ENCODE measurements around the gene TMEM178B. TPM values are rescaled to one million over a fixed set of nuclear protein-coding genes. Genes with fewer than 3 reads are reported as not detected.

Gene TMEM178B
- total RNA-seq, 1 experiment from 2014 or later, result 1.1 TPM

DNA sequence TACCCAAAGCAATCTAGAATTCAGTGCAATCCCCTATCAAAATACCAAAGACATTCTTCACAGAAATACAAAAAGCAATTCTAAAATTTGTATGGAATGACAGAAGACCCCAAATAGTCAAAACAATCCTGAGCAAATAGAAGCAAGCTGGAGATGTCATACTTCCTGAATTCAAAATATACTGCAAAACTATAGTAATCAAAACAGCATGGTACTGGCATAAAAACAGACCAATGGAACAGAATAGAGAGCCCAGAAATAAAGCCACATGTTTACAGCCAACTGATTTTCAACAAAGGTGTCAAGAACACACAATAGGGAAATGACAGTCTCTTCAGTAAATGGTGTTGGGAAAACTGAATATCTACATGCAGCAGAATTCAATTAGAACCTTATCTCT is 353.3 kb downstream of the TMEM178B start:
- in situ Hi-C loops (cut with HindIII; ENCODE audit: low sequenced_read_pairs), result no loop called here
- no peak for DNase-seq (ENCODE audit: low spot score)

DNA sequence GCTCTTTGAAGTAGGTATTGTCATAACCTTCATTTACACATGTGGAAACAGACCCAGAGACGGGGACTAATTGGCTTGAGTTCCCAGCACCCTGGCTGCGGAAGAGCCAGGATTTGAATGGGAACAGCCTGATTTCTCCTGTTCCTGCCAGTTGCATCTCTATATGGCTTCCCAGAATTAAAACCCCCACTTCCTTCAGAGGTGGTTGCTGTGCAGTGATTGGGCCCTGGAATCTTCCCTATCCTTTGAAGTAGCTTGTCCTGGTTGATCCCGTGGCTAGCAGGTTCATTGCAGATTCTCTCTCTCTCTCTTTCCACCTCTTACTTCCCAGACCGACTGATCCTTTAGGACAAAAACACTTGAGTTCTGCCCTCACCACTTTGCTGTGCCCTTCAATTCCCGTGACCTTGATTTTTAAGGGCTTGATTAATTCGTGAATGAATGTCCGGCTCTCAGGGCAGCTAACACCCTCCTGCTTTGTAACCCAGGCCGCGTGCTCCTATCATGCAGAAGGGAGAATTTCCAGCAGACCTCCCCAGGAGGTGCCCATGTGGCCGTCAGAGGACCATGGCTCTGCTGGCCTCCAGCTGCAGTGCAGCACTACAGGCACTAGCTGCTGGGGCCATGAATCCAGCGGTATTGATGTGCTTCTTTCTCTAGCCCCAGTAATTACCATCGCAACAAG is 356.7 kb downstream of the TMEM178B start:
- DNase-seq (ENCODE audit: low spot score), result no peak
- in situ Hi-C loops (cut with HindIII; ENCODE audit: low sequenced_read_pairs), result no loop called here

DNA sequence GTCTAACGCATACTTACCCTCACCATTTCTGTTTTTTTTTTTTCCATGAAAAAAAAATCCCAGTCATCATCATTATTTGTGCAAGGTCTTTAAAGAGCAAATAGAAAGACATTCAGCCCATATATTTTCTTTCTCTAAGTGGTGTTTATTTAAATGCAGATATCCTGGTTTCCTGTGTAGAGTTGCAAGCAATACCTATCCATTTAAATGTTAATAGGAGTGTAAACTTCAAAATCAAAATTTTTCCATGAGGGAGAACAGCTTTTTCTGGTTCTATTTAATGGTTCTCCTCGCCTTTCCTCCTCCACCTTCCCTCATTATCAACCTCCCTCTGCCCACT is 357.2 kb downstream of the TMEM178B start:
- in situ Hi-C loops (cut with HindIII; ENCODE audit: low sequenced_read_pairs), result no loop called here
- DNase-seq (ENCODE audit: low spot score), result no peak

- DNase-seq (ENCODE audit: low spot score), result no peak
- in situ Hi-C loops (cut with HindIII; ENCODE audit: low sequenced_read_pairs), result no loop called here
Observed at GRCh38 chr7:141431711-141432110, 357.8 kb downstream of the TMEM178B start.

DNA sequence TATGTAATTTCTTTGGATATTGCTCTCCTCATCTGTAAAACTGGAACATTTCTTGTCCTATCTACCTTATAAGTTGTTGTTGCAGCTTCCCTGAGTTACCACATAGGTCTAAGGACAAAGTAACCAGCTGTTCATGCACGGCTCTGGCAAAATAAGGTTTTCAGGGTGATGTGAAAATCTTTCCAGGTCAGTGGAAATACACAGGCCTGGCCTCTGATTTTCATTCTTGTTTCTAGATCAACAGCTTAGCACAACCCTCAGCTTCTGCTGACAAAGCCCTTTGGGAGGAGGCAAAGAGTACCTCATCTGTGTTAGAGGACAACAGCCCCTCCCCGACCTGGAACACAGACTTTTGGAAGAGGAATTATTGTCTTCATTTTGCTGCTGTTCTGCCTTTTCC is 359.8 kb downstream of the TMEM178B start:
- no peak for DNase-seq (ENCODE audit: low spot score)
- in situ Hi-C loops (cut with HindIII; ENCODE audit: low sequenced_read_pairs), result no loop called here

DNA sequence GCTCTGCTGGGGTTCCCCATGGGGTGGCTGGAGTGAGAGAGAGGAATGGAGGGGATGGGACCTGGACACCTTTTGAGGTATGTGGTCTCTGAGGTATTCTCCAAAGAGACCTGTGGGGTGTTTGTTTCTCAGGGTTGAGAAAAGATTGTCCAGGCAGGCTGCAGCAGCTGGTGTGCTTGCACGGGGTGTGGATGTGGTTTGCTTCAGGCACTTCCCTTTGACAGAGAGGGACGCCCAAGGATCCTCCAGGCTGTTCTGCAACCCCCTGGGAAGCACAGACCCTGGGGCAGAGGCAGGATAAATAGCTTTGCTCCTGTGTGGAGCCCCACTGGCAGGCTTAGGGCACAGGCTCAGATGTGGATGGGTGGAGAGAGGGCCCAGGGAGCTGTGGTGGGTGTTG is 362.3 kb downstream of the TMEM178B start:
- in situ Hi-C loops (cut with HindIII; ENCODE audit: low sequenced_read_pairs), result no loop called here
- DNase-seq (ENCODE audit: low spot score), result no peak

DNA sequence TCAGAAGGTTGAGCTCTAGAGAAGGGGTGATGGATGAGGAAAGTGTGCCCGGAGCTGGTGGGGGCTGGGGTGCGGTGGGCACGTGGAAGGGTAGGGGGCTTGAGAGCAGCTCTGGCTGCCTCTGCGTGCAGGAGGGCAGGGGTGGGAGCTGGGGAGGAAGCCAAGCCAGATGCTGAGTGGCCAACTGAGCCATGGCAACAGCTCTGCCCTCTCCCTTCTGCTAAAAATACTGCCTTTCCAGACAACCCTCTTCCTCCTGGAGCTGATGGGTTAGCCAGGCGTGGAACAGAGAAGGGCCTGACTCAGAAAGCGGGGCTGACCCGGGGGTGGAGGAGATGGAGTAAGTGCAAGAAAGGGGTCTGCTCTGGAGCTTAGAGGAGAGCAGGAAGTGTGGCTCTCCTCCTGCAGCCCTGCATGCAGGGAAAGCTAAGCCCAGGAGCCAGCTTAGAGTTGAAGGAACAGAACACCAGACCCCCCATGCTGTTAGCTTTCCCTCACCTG is 362.8 kb downstream of the TMEM178B start:
- in situ Hi-C loops (cut with HindIII; ENCODE audit: low sequenced_read_pairs), result no loop called here
- DNase-seq (ENCODE audit: low spot score), result no peak

GRCh38 chr7:141439164-141439563 is 365.3 kb downstream of the TMEM178B start:
- in situ Hi-C loops (cut with HindIII; ENCODE audit: low sequenced_read_pairs), result no loop called here
- DNase-seq (ENCODE audit: low spot score), result no peak

DNA sequence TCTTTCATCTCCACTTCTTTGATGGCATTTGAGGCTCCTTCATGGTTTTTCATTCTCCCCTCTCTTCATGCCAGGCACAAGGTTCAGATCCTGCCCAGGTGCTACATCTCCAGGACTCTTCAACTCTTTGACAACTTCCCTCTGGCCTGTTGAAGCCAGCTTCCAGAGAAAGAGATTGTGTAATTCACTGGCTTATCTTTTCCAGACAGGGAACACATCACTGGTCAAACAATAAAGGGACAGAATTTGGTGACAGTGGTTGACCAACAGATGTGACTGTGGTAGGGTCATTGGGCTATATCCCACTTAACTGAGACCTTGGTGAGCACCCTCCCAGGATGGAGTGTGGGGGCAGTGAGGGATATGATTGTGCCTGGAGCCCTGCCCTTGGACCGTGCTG is 365.9 kb downstream of the TMEM178B start:
- DNase-seq (ENCODE audit: low spot score), result no peak
- in situ Hi-C loops (cut with HindIII; ENCODE audit: low sequenced_read_pairs), result no loop called here

- in situ Hi-C loops (cut with HindIII; ENCODE audit: low sequenced_read_pairs), result no loop called here
- DNase-seq (ENCODE audit: low spot score), result no peak
Observed at GRCh38 chr7:141441837-141442627, 368.2 kb downstream of the TMEM178B start.

DNA sequence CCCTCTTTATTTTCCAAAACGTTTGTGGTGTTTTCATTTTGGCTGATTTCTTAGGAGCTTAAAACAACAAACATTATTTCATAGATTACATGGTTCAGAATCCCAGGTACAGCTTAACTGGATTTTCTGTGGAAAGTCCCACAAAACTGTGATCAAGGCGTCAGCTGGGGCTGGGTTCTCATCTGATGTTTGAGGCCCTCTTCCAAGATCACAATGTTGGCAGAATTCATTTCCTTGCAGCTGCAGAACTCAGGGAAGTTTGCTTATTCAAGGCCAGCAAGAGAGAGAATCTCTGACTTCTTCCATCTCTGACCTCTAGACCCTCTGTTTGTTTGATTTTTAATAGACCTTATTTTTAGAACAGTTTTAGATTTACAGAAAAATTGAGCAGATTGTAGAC is 368.9 kb downstream of the TMEM178B start:
- in situ Hi-C loops (cut with HindIII; ENCODE audit: low sequenced_read_pairs), result no loop called here
- DNase-seq (ENCODE audit: low spot score), result no peak

DNA sequence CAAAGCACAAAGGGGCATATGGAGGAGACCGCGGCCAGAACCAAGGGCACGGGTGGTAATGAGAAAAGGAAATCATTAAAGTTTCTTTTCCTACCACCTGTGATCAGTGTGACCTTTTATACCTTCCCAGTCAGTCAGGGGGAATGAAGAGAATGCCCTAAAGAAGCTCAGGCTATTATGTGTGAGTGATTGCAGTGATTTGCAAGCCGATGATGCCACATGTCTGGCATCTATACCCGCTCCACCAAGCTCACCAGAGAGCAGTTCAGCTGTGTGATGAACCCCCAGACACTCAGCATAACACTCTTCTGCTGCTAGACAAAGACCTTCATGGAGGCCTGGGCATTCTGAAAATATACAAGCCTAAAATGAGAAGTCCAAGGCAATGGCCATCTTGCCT is 371.1 kb downstream of the TMEM178B start:
- in situ Hi-C loops (cut with HindIII; ENCODE audit: low sequenced_read_pairs), result no loop called here
- DNase-seq (ENCODE audit: low spot score), result no peak

- in situ Hi-C loops (cut with HindIII; ENCODE audit: low sequenced_read_pairs), result no loop called here
- DNase-seq (ENCODE audit: low spot score), result no peak
Observed at GRCh38 chr7:141451232-141451631, 377.4 kb downstream of the TMEM178B start.

- in situ Hi-C loops (cut with HindIII; ENCODE audit: low sequenced_read_pairs), result no loop called here
- no peak for DNase-seq (ENCODE audit: low spot score)
Observed at GRCh38 chr7:141452911-141453310, 379.0 kb downstream of the TMEM178B start.

GRCh38 chr7:141454338-141454737 is 380.5 kb downstream of the TMEM178B start:
- no peak for DNase-seq (ENCODE audit: low spot score)
- in situ Hi-C loops (cut with HindIII; ENCODE audit: low sequenced_read_pairs), result no loop called here

GRCh38 chr7:141455723-141456122 is 381.9 kb downstream of the TMEM178B start:
- in situ Hi-C loops (cut with HindIII; ENCODE audit: low sequenced_read_pairs), result no loop called here
- peak; percentile 91 for DNase-seq (ENCODE audit: low spot score)

DNA sequence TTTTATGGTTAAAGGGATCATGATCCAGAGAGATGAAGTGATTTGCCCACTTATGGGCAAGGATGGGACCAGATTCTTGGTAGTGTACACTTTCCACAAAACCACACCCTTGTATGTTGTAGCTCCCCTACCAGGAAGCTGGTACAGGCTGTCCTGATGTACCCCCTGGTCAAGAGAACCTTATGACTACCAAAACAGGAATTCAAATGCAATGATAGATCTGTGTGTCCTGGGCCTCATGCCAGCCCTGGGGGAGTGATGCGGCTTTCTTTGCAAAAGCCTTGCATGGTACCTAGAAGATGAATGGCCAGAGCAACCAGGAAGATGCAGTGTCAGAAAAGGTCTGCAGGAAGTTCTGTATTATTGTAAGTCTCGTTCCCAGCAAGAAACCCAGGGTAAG is 382.4 kb downstream of the TMEM178B start:
- in situ Hi-C loops (cut with HindIII; ENCODE audit: low sequenced_read_pairs), result no loop called here
- DNase-seq (ENCODE audit: low spot score), result no peak

DNA sequence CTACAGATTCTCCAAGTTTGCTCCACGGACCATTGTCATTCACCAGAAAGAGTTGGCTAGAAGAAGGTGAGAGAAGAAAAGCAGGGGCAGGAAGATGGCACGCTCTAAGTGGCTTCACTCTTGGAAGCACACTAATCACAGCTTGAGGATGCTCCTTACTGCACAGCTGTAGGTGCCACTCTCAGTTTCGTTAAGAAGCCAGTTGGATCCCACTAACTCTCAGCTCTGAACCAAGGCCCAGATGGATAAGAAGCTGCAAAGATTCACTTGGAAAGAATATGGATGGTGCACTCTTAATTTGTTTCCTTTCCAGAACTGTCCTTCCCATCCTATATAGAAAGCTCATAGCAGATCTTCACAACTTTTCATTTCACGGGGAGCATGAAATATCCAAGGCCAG is 382.8 kb downstream of the TMEM178B start:
- in situ Hi-C loops (cut with HindIII; ENCODE audit: low sequenced_read_pairs), result no loop called here

DNA sequence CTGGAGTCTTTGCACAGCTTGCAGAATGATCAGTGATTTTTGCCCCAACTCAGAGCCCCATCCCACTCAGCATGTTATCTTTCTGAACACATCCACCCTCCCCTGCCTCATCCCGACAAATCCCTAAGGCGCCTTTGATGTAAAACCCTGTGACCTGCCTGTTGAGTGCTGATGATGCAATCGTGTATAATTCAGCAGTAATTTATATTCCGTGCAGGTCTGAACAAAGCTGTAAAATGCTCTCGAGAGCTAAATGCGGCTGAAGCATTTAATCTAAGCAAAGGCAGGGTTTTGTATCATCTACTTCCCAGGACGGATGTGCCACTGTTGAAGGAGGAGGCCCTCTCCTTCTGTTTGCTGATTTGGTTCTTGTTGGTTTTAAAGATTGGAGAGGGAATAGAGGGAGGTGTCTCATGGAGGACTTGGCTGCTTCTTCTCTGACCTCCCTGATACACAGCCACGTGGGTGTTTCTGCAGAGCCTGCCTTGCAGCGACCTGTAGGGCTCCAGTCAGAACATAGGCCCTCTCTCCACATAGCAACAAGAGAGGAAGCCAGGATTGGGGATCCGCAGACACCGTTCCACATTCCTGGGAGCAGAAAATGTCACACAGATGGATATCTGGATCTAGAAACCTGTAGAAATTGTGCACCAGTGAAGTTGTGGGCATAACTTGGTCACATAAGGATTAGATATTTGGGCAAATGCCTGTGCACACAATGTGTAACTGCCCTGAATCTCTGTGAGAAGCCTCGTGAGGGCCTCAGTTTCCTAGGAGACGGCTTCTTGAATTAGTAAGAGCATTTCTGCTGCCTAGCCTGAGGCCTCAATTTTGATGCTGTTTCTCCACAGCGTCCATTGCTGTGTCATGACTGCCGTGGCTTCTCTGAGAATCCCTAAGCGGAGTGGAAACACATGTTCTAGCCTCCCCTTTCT is 387.2 kb downstream of the TMEM178B start:
- in situ Hi-C loops (cut with HindIII; ENCODE audit: low sequenced_read_pairs), result no loop called here
- peak; percentile 18 for DNase-seq (ENCODE audit: low spot score)

More for the DNA sequence above, 382.8 kb downstream of the TMEM178B start:
- DNase-seq (ENCODE audit: low spot score), result no peak

GRCh38 chr7:141461924-141462323 is 388.1 kb downstream of the TMEM178B start:
- in situ Hi-C loops (cut with HindIII; ENCODE audit: low sequenced_read_pairs), result no loop called here
- no peak for DNase-seq (ENCODE audit: low spot score)

Measured in G401 (cell line).